GM04503 (cell line): ENCODE data around the gene STRADA.
A peak's percentile ranks its signal among the peaks of the same experiment; 100 is the strongest.

Experiments used
- DNase-seq: peaks from one replicate; pipeline ENCODE4 v3.0.0-alpha.2; 2012; ENCODE audit warnings: low read depth

STRADA gene

GRCh38 chr17:63741408-63742173 lies at the start of gene STRADA:
Gene STRADA, minus strand, starts transcription at chr17:63741799. Its CDS starts 13,430 bp downstream, at chr17:63728369.
- DNase-seq = peak; percentile 68

GRCh38 chr17:63790057-63790456 lies 48.5 kb upstream of the STRADA start:
- DNase-seq = no peak

GRCh38 chr17:63786971-63787711 lies 45.5 kb upstream of the STRADA start:
- no peak for DNase-seq

GRCh38 chr17:63786117-63786516 lies 44.5 kb upstream of the STRADA start:
- DNase-seq = no peak

- no peak for DNase-seq
Observed at GRCh38 chr17:63785556-63785955, 44.0 kb upstream of the STRADA start.

- DNase-seq = no peak
Observed at GRCh38 chr17:63783522-63783921, 41.9 kb upstream of the STRADA start.

- no peak for DNase-seq
Observed at GRCh38 chr17:63780928-63781327, 39.3 kb upstream of the STRADA start.

- no peak for DNase-seq
Observed at GRCh38 chr17:63780507-63780906, 38.9 kb upstream of the STRADA start.

- no peak for DNase-seq
Observed at GRCh38 chr17:63775420-63775819, 33.8 kb upstream of the STRADA start.

GRCh38 chr17:63774969-63775265 lies 33.3 kb upstream of the STRADA start:
- no peak for DNase-seq

- no peak for DNase-seq
Observed at GRCh38 chr17:63774141-63774968, 32.8 kb upstream of the STRADA start, which contains the start of gene DDX42. Gene DDX42, plus strand, starts transcription at chr17:63774170. Its CDS starts 12,880 bp downstream, at chr17:63787050.

GRCh38 chr17:63773272-63774140 lies 31.9 kb upstream of the STRADA start, which contains the start of gene CCDC47:
Gene CCDC47, minus strand, starts transcription at chr17:63773597. Its CDS starts 7,422 bp downstream, at chr17:63766175.
- peak; percentile 96 for DNase-seq

GRCh38 chr17:63772801-63773271 lies 31.2 kb upstream of the STRADA start:
- DNase-seq = no peak

GRCh38 chr17:63768433-63768832 lies 26.8 kb upstream of the STRADA start:
- DNase-seq = no peak

GRCh38 chr17:63766754-63767153 lies 25.2 kb upstream of the STRADA start:
- DNase-seq = no peak

- no peak for DNase-seq
Observed at GRCh38 chr17:63764716-63765115, 23.1 kb upstream of the STRADA start.

- no peak for DNase-seq
Observed at GRCh38 chr17:63762161-63763078, 20.8 kb upstream of the STRADA start.

GRCh38 chr17:63760771-63761539 lies 19.4 kb upstream of the STRADA start:
- DNase-seq = no peak

- no peak for DNase-seq
Observed at GRCh38 chr17:63758428-63758827, 16.8 kb upstream of the STRADA start.
